ENCODE results near the gene RUNX1. TPM values are rescaled to one million over a fixed set of nuclear protein-coding genes. Genes with fewer than 3 reads are reported as not detected.

RUNX1 gene
- total and polyA plus RNA-seq, 2 donors (not counting 1 experiment from before 2014, with no cell fraction given) = 26.3 to 73.0 TPM

GRCh38 chr21:34800797-34801518 is 248.1 kb downstream of the RUNX1 start:
- no peak for ATAC-seq (ENCODE audit: low read depth)
- DNase-seq = no peak

GRCh38 chr21:34799092-34799491 is 250.0 kb downstream of the RUNX1 start:
- no peak for ATAC-seq (ENCODE audit: low read depth)
- ChIA-PET POLR2A (no interaction called here), CTCF (no interaction called here)
- peaks cover 11% of the 10 kb centered on the region for H3K4me1 Mint-ChIP-seq
- no peaks in the 10 kb centered on the region for H3K9me3 ChIP-seq (ENCODE audit: control extremely low read depth in 1 of 3, control insufficient read depth in 2 of 3, insufficient read depth in 1 of 3, low read length in 2 of 3)
- H3K4me2 ChIP-seq (replicated peaks; ENCODE audit: low read depth, low read length, poor library complexity, severe bottlenecking) = no peak overlapping the region
- no peaks in the 10 kb centered on the region for H3K27me3 ChIP-seq (replicated peaks in 1 of 4; ENCODE audit: control extremely low read depth in 1 of 4, control insufficient read depth in 3 of 4, insufficient read depth in 4 of 4, low read length in 3 of 4)
- H3K79me2 ChIP-seq (ENCODE audit: control insufficient read depth, insufficient read depth, low read length) = no peaks in the 10 kb centered on the region
- H3K27ac Mint-ChIP-seq = no peak overlapping the region
- TF ChIP-seq, protein P1, sequence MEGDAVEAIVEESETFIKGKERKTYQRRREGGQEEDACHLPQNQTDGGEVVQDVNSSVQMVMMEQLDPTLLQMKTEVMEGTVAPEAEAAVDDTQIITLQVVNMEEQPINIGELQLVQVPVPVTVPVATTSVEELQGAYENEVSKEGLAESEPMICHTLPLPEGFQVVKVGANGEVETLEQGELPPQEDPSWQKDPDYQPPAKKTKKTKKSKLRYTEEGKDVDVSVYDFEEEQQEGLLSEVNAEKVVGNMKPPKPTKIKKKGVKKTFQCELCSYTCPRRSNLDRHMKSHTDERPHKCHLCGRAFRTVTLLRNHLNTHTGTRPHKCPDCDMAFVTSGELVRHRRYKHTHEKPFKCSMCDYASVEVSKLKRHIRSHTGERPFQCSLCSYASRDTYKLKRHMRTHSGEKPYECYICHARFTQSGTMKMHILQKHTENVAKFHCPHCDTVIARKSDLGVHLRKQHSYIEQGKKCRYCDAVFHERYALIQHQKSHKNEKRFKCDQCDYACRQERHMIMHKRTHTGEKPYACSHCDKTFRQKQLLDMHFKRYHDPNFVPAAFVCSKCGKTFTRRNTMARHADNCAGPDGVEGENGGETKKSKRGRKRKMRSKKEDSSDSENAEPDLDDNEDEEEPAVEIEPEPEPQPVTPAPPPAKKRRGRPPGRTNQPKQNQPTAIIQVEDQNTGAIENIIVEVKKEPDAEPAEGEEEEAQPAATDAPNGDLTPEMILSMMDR (IDR thresholded peaks at IDR 0.05) = no peak
- H3K36me3 ChIP-seq (replicated peaks in 1 of 2; ENCODE audit: control extremely low read depth in 1 of 2, control insufficient read depth in 1 of 2, extremely low read depth in 1 of 2, insufficient read depth in 2 of 2, low read length in 1 of 2) = peaks cover 5 to 48% of the 10 kb centered on the region in 2 experiments
- no peaks in the 10 kb centered on the region for H3K4me1 ChIP-seq (ENCODE audit: control insufficient read depth in 2 of 2, insufficient read depth in 2 of 2, low read length in 2 of 2)
- H3K4me3 Mint-ChIP-seq = no peak overlapping the region
- intact Hi-C loops (cut with micrococcal nuclease) = no loop called here
- H3K27me3 Mint-ChIP-seq = no peaks in the 10 kb centered on the region
- H3K4me3 ChIP-seq (ENCODE audit: control extremely low read depth in 1 of 5, extremely low read depth in 1 of 5, insufficient read depth in 1 of 5, low read depth in 2 of 5, low read length in 4 of 5) = no peak overlapping the region
- H3K27ac ChIP-seq (ENCODE audit: low read length in 2 of 2) = no peak overlapping the region
- H3K9ac ChIP-seq (ENCODE audit: low read length) = no peak overlapping the region
- WGBS (ENCODE audit: insufficient coverage) = 92% methylated on average over 6 of the region's 6 CpGs
- no peaks in the 10 kb centered on the region for H3K9me3 Mint-ChIP-seq (ENCODE audit: insufficient read depth)
- no peaks in the 10 kb centered on the region for H4K20me1 ChIP-seq (ENCODE audit: control insufficient read depth, insufficient read depth, low read length, poor library complexity, severe bottlenecking)
- no peak overlapping the region for H2AFZ ChIP-seq (ENCODE audit: insufficient read depth, low read depth, low read length, poor library complexity, severe bottlenecking)
- DNase-seq = no peak

More at GRCh38 chr21:34800797-34801518, 248.1 kb downstream of the RUNX1 start:
- no peak overlapping the region for H3K9ac ChIP-seq (ENCODE audit: low read length)
- H3K9me3 Mint-ChIP-seq (ENCODE audit: insufficient read depth) = no peaks in the 10 kb centered on the region
- H3K4me3 ChIP-seq (ENCODE audit: control extremely low read depth in 1 of 5, extremely low read depth in 1 of 5, insufficient read depth in 1 of 5, low read depth in 2 of 5, low read length in 4 of 5) = no peak overlapping the region
- no peaks in the 10 kb centered on the region for H3K27me3 Mint-ChIP-seq
- no peak overlapping the region for H2AFZ ChIP-seq (ENCODE audit: insufficient read depth, low read depth, low read length, poor library complexity, severe bottlenecking)
- ChIA-PET POLR2A (interaction anchor here (0.8 kb wide), 1 partner anchor 850 kb away, joined by 3 read pairs; no protein-coding TSS in a partner anchor), CTCF (interaction anchor here (0.9 to 6.7 kb wide), 8 partner anchors 55 to 1039 kb away, joined by 3 to 45 read pairs (median 6); no protein-coding TSS in a partner anchor)
- H3K27ac Mint-ChIP-seq = no peak overlapping the region
- no CpG with 5 or more reads among the region's 7 CpGs for WGBS (ENCODE audit: insufficient coverage)
- intact Hi-C loops (cut with micrococcal nuclease) = loop anchor here (1.0 to 5.0 kb wide), 6 partner anchors 87 to 1226 kb away; partner anchors contain the start of gene RUNX1
- TF ChIP-seq, protein P1 (IDR thresholded peaks at IDR 0.05) = no peak
- TF ChIP-seq EZH2 (IDR thresholded peaks at IDR 0.05; ENCODE audit: borderline replicate concordance, insufficient read depth, low read depth, low read length, poor library complexity, severe bottlenecking) = no peak
- H3K9me3 ChIP-seq (ENCODE audit: control extremely low read depth in 1 of 3, control insufficient read depth in 2 of 3, insufficient read depth in 1 of 3, low read length in 2 of 3) = no peaks in the 10 kb centered on the region
- no peak overlapping the region for H3K4me2 ChIP-seq (replicated peaks; ENCODE audit: low read depth, low read length, poor library complexity, severe bottlenecking)
- no peak overlapping the region for H3K27ac ChIP-seq (ENCODE audit: low read length in 2 of 2)
- no peaks in the 10 kb centered on the region for H3K79me2 ChIP-seq (ENCODE audit: control insufficient read depth, insufficient read depth, low read length)
- H3K4me1 ChIP-seq (ENCODE audit: control insufficient read depth in 2 of 2, insufficient read depth in 2 of 2, low read length in 2 of 2) = no peaks in the 10 kb centered on the region
- H3K4me3 Mint-ChIP-seq = no peak overlapping the region
- peaks cover 20% of the 10 kb centered on the region for H3K4me1 Mint-ChIP-seq
- peaks cover 5 to 36% of the 10 kb centered on the region in 2 experiments for H3K36me3 ChIP-seq (replicated peaks in 1 of 2; ENCODE audit: control extremely low read depth in 1 of 2, control insufficient read depth in 1 of 2, extremely low read depth in 1 of 2, insufficient read depth in 2 of 2, low read length in 1 of 2)
- no peaks in the 10 kb centered on the region for H3K27me3 ChIP-seq (replicated peaks in 1 of 4; ENCODE audit: control extremely low read depth in 1 of 4, control insufficient read depth in 3 of 4, insufficient read depth in 4 of 4, low read length in 3 of 4)
- no peaks in the 10 kb centered on the region for H4K20me1 ChIP-seq (ENCODE audit: control insufficient read depth, insufficient read depth, low read length, poor library complexity, severe bottlenecking)

Data from B cell (primary cell).